ENCODE measurements around the gene CDC42EP3. TPM values are rescaled to one million over a fixed set of nuclear protein-coding genes. Genes with fewer than 3 reads are reported as not detected.

Gene CDC42EP3
- total RNA-seq, 2 donors from 2014 or later: 42.2 to 57.4 TPM

- H3K4me1 ChIP-seq (ENCODE audit: control insufficient read depth in 1 of 2, low read depth in 2 of 2): peaks cover 10 to 43% of the 10 kb centered on the region in 2 donors
- no peaks in the 10 kb centered on the region for H3K9me3 ChIP-seq
- no peaks in the 10 kb centered on the region for H3K36me3 ChIP-seq
- TF ChIP-seq, protein P1, sequence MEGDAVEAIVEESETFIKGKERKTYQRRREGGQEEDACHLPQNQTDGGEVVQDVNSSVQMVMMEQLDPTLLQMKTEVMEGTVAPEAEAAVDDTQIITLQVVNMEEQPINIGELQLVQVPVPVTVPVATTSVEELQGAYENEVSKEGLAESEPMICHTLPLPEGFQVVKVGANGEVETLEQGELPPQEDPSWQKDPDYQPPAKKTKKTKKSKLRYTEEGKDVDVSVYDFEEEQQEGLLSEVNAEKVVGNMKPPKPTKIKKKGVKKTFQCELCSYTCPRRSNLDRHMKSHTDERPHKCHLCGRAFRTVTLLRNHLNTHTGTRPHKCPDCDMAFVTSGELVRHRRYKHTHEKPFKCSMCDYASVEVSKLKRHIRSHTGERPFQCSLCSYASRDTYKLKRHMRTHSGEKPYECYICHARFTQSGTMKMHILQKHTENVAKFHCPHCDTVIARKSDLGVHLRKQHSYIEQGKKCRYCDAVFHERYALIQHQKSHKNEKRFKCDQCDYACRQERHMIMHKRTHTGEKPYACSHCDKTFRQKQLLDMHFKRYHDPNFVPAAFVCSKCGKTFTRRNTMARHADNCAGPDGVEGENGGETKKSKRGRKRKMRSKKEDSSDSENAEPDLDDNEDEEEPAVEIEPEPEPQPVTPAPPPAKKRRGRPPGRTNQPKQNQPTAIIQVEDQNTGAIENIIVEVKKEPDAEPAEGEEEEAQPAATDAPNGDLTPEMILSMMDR (IDR thresholded peaks at IDR 0.05): no peak
- H3K27ac ChIP-seq: peak overlapping the region; percentile 35 to 48
- ATAC-seq (ENCODE audit: insufficient number of reproducible peaks, low FRiP score, low read depth): no peak
- no peaks in the 10 kb centered on the region for H3K27me3 ChIP-seq (replicated peaks; ENCODE audit: insufficient read depth)
- no peak for DNase-seq (ENCODE audit: low spot score)
- H3K4me3 ChIP-seq: no peak overlapping the region
These were observed 45.5 kb downstream of the CDC42EP3 start for GRCh38 chr2:37625796-37626571.

DNA sequence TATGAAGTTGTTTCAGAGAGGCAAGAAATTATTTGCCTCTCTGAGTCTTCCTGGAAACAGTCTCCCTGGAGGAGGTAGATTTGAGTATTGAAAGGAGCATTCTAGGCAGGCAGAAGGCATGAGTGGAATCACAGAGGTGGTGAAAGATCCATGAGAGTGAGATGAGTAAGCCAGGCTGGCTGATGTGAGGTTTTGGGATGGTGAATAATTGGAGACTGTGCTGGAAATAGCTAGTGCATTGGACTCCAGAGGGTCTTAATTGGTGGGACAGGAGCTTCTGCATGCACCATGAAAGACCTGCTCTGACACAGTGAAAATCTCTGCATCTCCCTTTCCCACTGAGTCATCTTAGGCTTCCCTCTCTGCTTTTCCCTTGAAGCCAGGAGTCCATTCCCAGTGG, 46.3 kb downstream of the CDC42EP3 start:
- Histone ChIP-seq H3K36me3 (no peaks in the 10 kb centered on the region), H3K4me1 (ENCODE audit: control insufficient read depth in 1 of 2, low read depth in 2 of 2) (peaks cover 10 to 43% of the 10 kb centered on the region in 2 donors), H3K27me3 (replicated peaks; ENCODE audit: insufficient read depth) (no peaks in the 10 kb centered on the region), H3K27ac (peak overlapping the region in 1 of 2 donors; percentile 48), H3K4me3 (no peak overlapping the region), H3K9me3 (no peaks in the 10 kb centered on the region)
- TF ChIP-seq, protein P1 (IDR thresholded peaks at IDR 0.05): no peak
- ATAC-seq (ENCODE audit: insufficient number of reproducible peaks, low FRiP score, low read depth): no peak
- no peak for DNase-seq (ENCODE audit: low spot score)

DNA sequence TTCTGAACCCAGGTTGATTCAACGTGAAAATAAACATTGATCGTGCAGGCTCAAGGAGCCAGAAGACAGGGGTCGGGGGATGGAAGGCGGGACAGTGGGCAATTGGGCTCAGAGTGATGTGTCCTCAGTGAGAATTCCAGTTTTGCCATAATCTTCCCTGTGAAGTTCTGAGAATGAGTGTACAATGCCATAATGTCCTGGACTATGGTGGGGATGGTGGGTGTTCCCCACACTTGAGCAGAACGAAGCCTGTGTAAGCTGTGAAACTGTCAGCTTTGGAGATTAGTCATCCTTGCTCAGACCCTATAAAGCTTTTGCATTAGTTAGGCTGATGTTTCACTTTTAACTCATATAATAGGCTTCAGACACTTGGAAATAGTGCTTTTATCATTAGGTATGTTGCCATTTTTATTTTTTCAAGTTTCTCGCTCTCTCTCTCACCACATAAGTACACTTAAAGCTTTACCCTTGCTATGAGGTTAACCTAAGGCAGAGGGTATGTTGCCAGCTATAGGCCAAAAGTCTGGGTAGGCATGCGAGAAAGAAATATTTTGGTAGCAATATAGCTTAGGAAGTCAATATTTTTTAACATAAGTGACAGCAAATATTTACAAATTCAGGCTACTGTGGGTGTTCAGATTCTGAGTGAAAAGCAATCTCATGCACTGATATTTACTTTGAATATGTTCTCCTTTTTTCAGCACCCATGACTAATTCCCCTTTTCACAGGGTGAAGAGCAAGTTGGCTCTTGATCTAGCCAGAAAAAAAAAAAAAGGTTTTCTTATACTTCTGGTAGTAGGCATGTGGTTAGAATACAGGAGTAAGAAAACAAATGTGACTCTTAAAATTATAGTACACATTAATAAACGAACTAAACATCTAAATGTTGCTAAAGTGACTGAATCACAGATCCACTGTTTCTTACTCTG, 47.2 kb downstream of the CDC42EP3 start:
- ATAC-seq (ENCODE audit: insufficient number of reproducible peaks, low FRiP score, low read depth) (no peak), DNase-seq (ENCODE audit: low spot score) (no peak)
- Histone ChIP-seq H3K36me3 (no peaks in the 10 kb centered on the region), H3K27ac (no peak overlapping the region), H3K4me3 (no peak overlapping the region), H3K27me3 (replicated peaks; ENCODE audit: insufficient read depth) (no peaks in the 10 kb centered on the region), H3K9me3 (no peaks in the 10 kb centered on the region), H3K4me1 (ENCODE audit: control insufficient read depth in 1 of 2, low read depth in 2 of 2) (peaks cover 18 to 52% of the 10 kb centered on the region in 2 donors)
- TF ChIP-seq, protein P1 (IDR thresholded peaks at IDR 0.05): no peak

GRCh38 chr2:37623406-37623805, 48.0 kb downstream of the CDC42EP3 start:
- no peak overlapping the region for H3K27ac ChIP-seq
- H3K9me3 ChIP-seq: no peaks in the 10 kb centered on the region
- no peaks in the 10 kb centered on the region for H3K36me3 ChIP-seq
- peaks cover 20 to 60% of the 10 kb centered on the region in 2 donors for H3K4me1 ChIP-seq (ENCODE audit: control insufficient read depth in 1 of 2, low read depth in 2 of 2)
- no peak for ATAC-seq (ENCODE audit: insufficient number of reproducible peaks, low FRiP score, low read depth)
- no peaks in the 10 kb centered on the region for H3K27me3 ChIP-seq (replicated peaks; ENCODE audit: insufficient read depth)
- DNase-seq (ENCODE audit: low spot score): no peak
- TF ChIP-seq, protein P1 (IDR thresholded peaks at IDR 0.05): no peak
- no peak overlapping the region for H3K4me3 ChIP-seq

Data from thoracic aorta (tissue), 2 donors.